ENCODE results near the gene MAP6. TPM values are rescaled to one million over a fixed set of nuclear protein-coding genes. Genes with fewer than 3 reads are reported as not detected.

Gene MAP6
- polyA plus RNA-seq, 1 donor (not counting 4 experiments of a cell fraction or from before 2014, with no cell fraction given), result 1.7 TPM

- no peaks in the 10 kb centered on the region for H3K36me3 ChIP-seq (ENCODE audit: control insufficient read depth in 2 of 2, extremely low read depth in 1 of 2, insufficient read depth in 2 of 2, low read length in 2 of 2)
- H3K4me2 ChIP-seq (ENCODE audit: control insufficient read depth, extremely low read depth, insufficient read depth, low read depth, low read length), result no peak overlapping the region
- no peaks in the 10 kb centered on the region for H4K20me1 ChIP-seq (ENCODE audit: control insufficient read depth, extremely low read depth, insufficient read depth, low read length)
- TF ChIP-seq CTCF (optimal IDR thresholded peaks at IDR 0.05 in 1 of 3, IDR thresholded peaks at IDR 0.05 in 1 of 3, conservative IDR thresholded peaks at IDR 0.05 in 1 of 3; ENCODE audit: extremely low read depth in 1 of 3, insufficient read depth in 2 of 3, low read length in 3 of 3), result no peak
- TF ChIP-seq EZH2 (IDR thresholded peaks at IDR 0.05; ENCODE audit: low read length), result no peak
- dilution Hi-C loops (cut with MboI; ENCODE audit: extremely low pct_ligation_motif_present, low sequenced_read_pairs), result no loop called here
- no peak overlapping the region for H2AFZ ChIP-seq (ENCODE audit: control insufficient read depth, low read length)
- H3K79me2 ChIP-seq (ENCODE audit: control insufficient read depth, insufficient read depth, low read length), result no peaks in the 10 kb centered on the region
- no peaks in the 10 kb centered on the region for H3K9me1 ChIP-seq (ENCODE audit: control insufficient read depth, extremely low read depth, insufficient read depth, low read length)
- no peak overlapping the region for H3K9ac ChIP-seq (ENCODE audit: control insufficient read depth, extremely low read depth, insufficient read depth, low read length)
- H3K27me3 ChIP-seq (ENCODE audit: control insufficient read depth, extremely low read depth, insufficient read depth, low read length), result peaks cover 16% of the 10 kb centered on the region
- H3K4me3 ChIP-seq (ENCODE audit: control insufficient read depth in 2 of 3, extremely low read depth in 1 of 3, insufficient read depth in 2 of 3, low read depth in 1 of 3, low read length in 3 of 3), result no peak overlapping the region
- no peak for DNase-seq (ENCODE audit: low read depth, low spot score)
- no peak for FAIRE-seq
- no peaks in the 10 kb centered on the region for H3K4me1 ChIP-seq (ENCODE audit: control insufficient read depth, extremely low read depth, insufficient read depth, low read length)
- H3K9me3 ChIP-seq (ENCODE audit: control insufficient read depth, low read depth, low read length), result no peaks in the 10 kb centered on the region
- H3K27ac ChIP-seq (ENCODE audit: control insufficient read depth, insufficient read depth, low read length), result no peak overlapping the region
These were observed 45.4 kb upstream of the MAP6 start for GRCh38 chr11:75714211-75714610.

GRCh38 chr11:75706260-75706729, 37.5 kb upstream of the MAP6 start:
- DNase-seq (ENCODE audit: low read depth, low spot score) (peak; percentile 21), FAIRE-seq (peak; percentile 13)
- no peaks in the 10 kb centered on the region for H3K27me3 ChIP-seq (ENCODE audit: control insufficient read depth, extremely low read depth, insufficient read depth, low read length)
- no peak overlapping the region for H3K4me3 ChIP-seq (ENCODE audit: control insufficient read depth in 2 of 3, extremely low read depth in 1 of 3, insufficient read depth in 2 of 3, low read depth in 1 of 3, low read length in 3 of 3)
- no peaks in the 10 kb centered on the region for H3K9me3 ChIP-seq (ENCODE audit: control insufficient read depth, low read depth, low read length)
- peaks cover 6% of the 10 kb centered on the region for H3K4me1 ChIP-seq (ENCODE audit: control insufficient read depth, extremely low read depth, insufficient read depth, low read length)
- TF ChIP-seq CTCF (optimal IDR thresholded peaks at IDR 0.05 in 1 of 3, IDR thresholded peaks at IDR 0.05 in 1 of 3, conservative IDR thresholded peaks at IDR 0.05 in 1 of 3; ENCODE audit: extremely low read depth in 1 of 3, insufficient read depth in 2 of 3, low read length in 3 of 3) (peak; percentile 92 to 96 (median 95)), EZH2 (IDR thresholded peaks at IDR 0.05; ENCODE audit: low read length) (no peak)
- no peaks in the 10 kb centered on the region for H3K36me3 ChIP-seq (ENCODE audit: control insufficient read depth in 2 of 2, extremely low read depth in 1 of 2, insufficient read depth in 2 of 2, low read length in 2 of 2)
- H4K20me1 ChIP-seq (ENCODE audit: control insufficient read depth, extremely low read depth, insufficient read depth, low read length), result no peaks in the 10 kb centered on the region
- H3K4me2 ChIP-seq (ENCODE audit: control insufficient read depth, extremely low read depth, insufficient read depth, low read depth, low read length), result no peak overlapping the region
- no peak overlapping the region for H3K9ac ChIP-seq (ENCODE audit: control insufficient read depth, extremely low read depth, insufficient read depth, low read length)
- H3K9me1 ChIP-seq (ENCODE audit: control insufficient read depth, extremely low read depth, insufficient read depth, low read length), result no peaks in the 10 kb centered on the region
- no peak overlapping the region for H3K27ac ChIP-seq (ENCODE audit: control insufficient read depth, insufficient read depth, low read length)
- no peaks in the 10 kb centered on the region for H3K79me2 ChIP-seq (ENCODE audit: control insufficient read depth, insufficient read depth, low read length)
- dilution Hi-C loops (cut with MboI; ENCODE audit: extremely low pct_ligation_motif_present, low sequenced_read_pairs), result no loop called here
- H2AFZ ChIP-seq (ENCODE audit: control insufficient read depth, low read length), result no peak overlapping the region

Measured in keratinocyte (primary cell).